MM.1S (cell line): Measurements from ENCODE around the gene MANBA.

ENCODE experiments used
- CTCF ChIP-seq: fragments of 300-600 bp; sonication (generic); IDR thresholded peaks from 2 replicates; pipeline ENCODE4 v1.5.1; 2016; ENCODE audit warnings: antibody characterized with exemption, low read length, mixed read lengths
- EZH2 ChIP-seq: fragments of 300-600 bp; sonication (generic); optimal IDR thresholded peaks from 2 replicates; pipeline ENCODE3; 2017; ENCODE audit warnings: low read depth, mild to moderate bottlenecking, antibody characterized with exemption, low read length, mixed read lengths

- TF ChIP-seq EZH2, result no peak
- TF ChIP-seq CTCF, result no peak
These were observed 67.4 kb downstream of the MANBA start for GRCh38 chr4:102693262-102693850.
